K562 treated with DMSO at 1 percent for 4 hours (cell line): Measurements from ENCODE around the gene CREG2. TPM values are rescaled to one million over a fixed set of nuclear protein-coding genes. Genes with fewer than 3 reads are reported as not detected.

ENCODE experiments used
- total RNA-seq: library from RNA; unstranded; fragments of 300-600 nt; gene quantifications from 2 replicates; pipeline ENCODE4 v1.2.3, GENCODE V29; 2022; ENCODE audit not compliant: insufficient read depth

The CREG2 gene
- not detected in 2 replicates for total RNA-seq

DNA sequence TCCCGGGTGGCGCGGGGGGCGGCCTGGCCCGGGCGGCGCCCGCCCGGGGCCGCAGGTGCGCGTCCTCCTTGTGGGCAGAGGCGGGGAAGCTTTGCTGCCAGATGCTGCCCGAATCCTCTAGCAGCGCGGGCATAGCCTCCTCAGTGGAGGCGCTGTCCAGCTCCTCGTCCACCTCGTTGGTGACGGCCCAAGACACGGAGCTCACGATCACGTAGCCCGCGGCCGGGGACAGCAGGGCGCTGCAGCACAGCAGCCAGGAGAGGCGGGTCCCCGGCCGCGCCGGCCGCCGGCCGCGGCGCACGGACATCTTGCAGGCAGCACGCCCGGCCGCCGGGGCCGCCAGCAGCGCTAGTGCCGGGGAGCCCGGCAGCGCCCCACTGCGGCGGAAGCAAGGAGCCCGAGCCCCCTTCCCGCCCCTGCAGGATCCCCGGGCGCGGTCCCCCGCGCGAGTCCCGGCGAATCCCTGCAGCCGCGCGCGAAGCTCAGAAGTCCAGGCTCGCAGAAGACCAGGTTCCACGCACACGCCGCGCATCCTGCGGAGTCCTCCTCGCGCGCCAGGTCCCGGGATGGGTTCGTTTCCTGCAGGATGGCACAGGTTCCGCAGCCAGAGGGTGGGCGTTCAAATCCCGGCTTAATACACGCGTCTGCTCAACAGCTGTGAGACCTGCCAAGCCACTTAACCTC is at the start of gene CREG2:
CREG2 (minus strand) TSS at position 353 of the 684 bp plus-strand sequence; CDS start at position 307, 46 bp downstream.

GRCh38 chr2:101308432-101309210 is 78.7 kb downstream of the CREG2 start, which contains the start of gene RNF149:
RNF149 (minus strand) TSS chr2:101308701; CDS start chr2:101308588, 113 bp downstream.

Other genes with a start within 250 kb of the CREG2 start
- gene TBC1D8, start 236.1 kb downstream of the CREG2 start, total RNA-seq: 3.7 and 5.7 TPM in 2 replicates
- 40.4 and 46.6 TPM in 2 replicates for gene CNOT11, start 134.6 kb downstream of the CREG2 start, total RNA-seq
- gene RNF149, start 78.8 kb downstream of the CREG2 start, total RNA-seq: 15.6 and 16.1 TPM in 2 replicates
- gene RFX8, start 87.6 kb upstream of the CREG2 start, total RNA-seq: not detected in 2 replicates